Upper lobe of right lung (tissue), 1 donor: ENCODE data around the gene SMARCB1. TPM values are rescaled to one million over a fixed set of nuclear protein-coding genes. Genes with fewer than 3 reads are reported as not detected.

Source experiments
- ATAC-seq: fragments of 200-7000 bp; cut with Tn5 transposase; one replicate; pipeline ENCODE4 v1.9.1; 2020; ENCODE audit warnings: mild to moderate bottlenecking, moderate library complexity
- DNase-seq: peaks from one replicate; pipeline ENCODE4 v3.0.0-alpha.2; 2020
- H3K27ac ChIP-seq: fragments of 200-600 bp; one replicate; pipeline ENCODE4 v1.8.0; 2022
- H3K27me3 ChIP-seq: fragments of 200-600 bp; one replicate; pipeline ENCODE4 v1.8.0; 2022; ENCODE audit warnings: mild to moderate bottlenecking
- H3K36me3 ChIP-seq: fragments of 200-600 bp; one replicate; pipeline ENCODE4 v1.8.0; 2022
- H3K4me1 ChIP-seq: fragments of 200-600 bp; one replicate; pipeline ENCODE4 v1.8.0; 2022
- H3K4me3 ChIP-seq: fragments of 200-600 bp; one replicate; pipeline ENCODE4 v1.8.0; 2022; ENCODE audit warnings: mild to moderate bottlenecking
- H3K9me3 ChIP-seq: fragments of 200-600 bp; one replicate; pipeline ENCODE4 v1.8.0; 2022
- intact Hi-C: fragments of 100-400 bp; cut with DNase I; formaldehyde crosslinking; loops from one replicate; pipeline ENCODE4 v1.11.0; 2022
- total RNA-seq: library from RNA; stranded (reverse); fragmentation: NEBNext Ultra II Directional; extraction: Animal tissue kit (Norgen Biotek cat#: 25700); gene quantifications from one replicate; pipeline ENCODE4 v1.2.1, GENCODE V29; 2021
- TF ChIP-seq, protein P1 (sequence below): fragments of 200-600 bp; IDR thresholded peaks from one replicate; pipeline ENCODE4 v1.8.0; 2022; ENCODE audit warnings: antibody characterized with exemption
- donor health status: DM: no; HTN: yes; CAD: no; lungs with severe emphysema.

Gene SMARCB1
- total RNA-seq, 1 donor from 2014 or later: 59.6 TPM

- Histone ChIP-seq H3K27me3 (no peaks in the 10 kb centered on the region), H3K36me3 (no peaks in the 10 kb centered on the region), H3K4me1 (peaks cover 9% of the 10 kb centered on the region), H3K9me3 (no peaks in the 10 kb centered on the region), H3K4me3 (no peak overlapping the region), H3K27ac (no peak overlapping the region)
- ATAC-seq (no peak), DNase-seq (no peak)
- TF ChIP-seq, protein P1, sequence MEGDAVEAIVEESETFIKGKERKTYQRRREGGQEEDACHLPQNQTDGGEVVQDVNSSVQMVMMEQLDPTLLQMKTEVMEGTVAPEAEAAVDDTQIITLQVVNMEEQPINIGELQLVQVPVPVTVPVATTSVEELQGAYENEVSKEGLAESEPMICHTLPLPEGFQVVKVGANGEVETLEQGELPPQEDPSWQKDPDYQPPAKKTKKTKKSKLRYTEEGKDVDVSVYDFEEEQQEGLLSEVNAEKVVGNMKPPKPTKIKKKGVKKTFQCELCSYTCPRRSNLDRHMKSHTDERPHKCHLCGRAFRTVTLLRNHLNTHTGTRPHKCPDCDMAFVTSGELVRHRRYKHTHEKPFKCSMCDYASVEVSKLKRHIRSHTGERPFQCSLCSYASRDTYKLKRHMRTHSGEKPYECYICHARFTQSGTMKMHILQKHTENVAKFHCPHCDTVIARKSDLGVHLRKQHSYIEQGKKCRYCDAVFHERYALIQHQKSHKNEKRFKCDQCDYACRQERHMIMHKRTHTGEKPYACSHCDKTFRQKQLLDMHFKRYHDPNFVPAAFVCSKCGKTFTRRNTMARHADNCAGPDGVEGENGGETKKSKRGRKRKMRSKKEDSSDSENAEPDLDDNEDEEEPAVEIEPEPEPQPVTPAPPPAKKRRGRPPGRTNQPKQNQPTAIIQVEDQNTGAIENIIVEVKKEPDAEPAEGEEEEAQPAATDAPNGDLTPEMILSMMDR: no peak
- intact Hi-C loops: loop anchor here (10.0 kb wide), 1 partner anchor 70 kb away; no protein-coding TSS in a partner anchor
Measured at GRCh38 chr22:23774114-23774921, 12.4 kb upstream of the SMARCB1 start.

GRCh38 chr22:23774922-23775436 lies 11.8 kb upstream of the SMARCB1 start:
- Histone ChIP-seq H3K36me3 (no peaks in the 10 kb centered on the region), H3K4me1 (peaks cover 9% of the 10 kb centered on the region), H3K27ac (no peak overlapping the region), H3K27me3 (no peaks in the 10 kb centered on the region), H3K4me3 (no peak overlapping the region), H3K9me3 (no peaks in the 10 kb centered on the region)
- no peak for DNase-seq
- TF ChIP-seq, protein P1: no peak
- intact Hi-C loops: loop anchor here (10.0 kb wide), 1 partner anchor 70 kb away; no protein-coding TSS in a partner anchor
- ATAC-seq: no peak

- Histone ChIP-seq H3K9me3 (no peaks in the 10 kb centered on the region), H3K27me3 (no peaks in the 10 kb centered on the region), H3K4me1 (peaks cover 9% of the 10 kb centered on the region), H3K36me3 (no peaks in the 10 kb centered on the region), H3K27ac (no peak overlapping the region), H3K4me3 (no peak overlapping the region)
- TF ChIP-seq, protein P1: no peak
- ATAC-seq: no peak
- no peak for DNase-seq
- intact Hi-C loops: loop anchor here (10.0 kb wide), 1 partner anchor 69 kb away; no protein-coding TSS in a partner anchor
Measured at GRCh38 chr22:23775779-23776375, 10.9 kb upstream of the SMARCB1 start.

DNA sequence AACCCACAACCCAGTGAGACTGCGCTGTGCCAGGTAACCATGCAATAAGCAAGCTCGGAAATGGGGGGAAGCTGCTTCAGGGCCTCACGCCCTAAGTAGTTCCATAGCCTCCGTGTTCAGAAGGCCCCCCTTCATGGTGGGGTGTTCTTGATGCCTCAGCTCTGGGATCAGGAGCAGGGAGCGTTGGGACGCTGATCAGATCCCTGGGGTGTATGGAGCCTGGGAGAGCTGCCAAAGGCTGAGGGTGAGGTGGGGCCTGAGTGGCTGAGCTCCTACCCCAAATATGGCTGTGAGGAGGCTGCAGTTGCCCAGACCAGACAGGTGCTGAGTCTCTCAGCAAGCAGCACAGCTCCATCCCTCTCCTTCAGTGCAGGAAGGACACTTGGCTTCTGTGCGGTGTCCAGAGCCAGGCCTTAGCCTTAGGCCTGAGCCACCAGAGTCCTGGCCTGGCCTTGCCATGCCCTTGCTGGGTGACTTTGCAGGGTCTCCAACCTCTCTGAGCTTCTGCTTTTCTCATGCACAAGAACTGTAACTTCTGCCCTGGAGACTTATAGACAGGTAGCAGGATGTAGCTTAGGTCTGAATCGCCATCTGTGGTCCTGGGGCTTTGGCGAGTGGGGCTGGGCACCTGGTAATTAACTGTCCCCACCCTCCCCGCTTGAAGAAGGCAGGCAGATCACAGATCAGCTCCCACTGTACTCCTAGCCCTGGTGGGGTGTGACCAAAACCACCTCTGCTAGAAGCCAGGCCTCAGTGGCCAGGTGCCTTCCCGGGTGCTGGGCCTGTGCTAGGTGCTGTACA lies 8.8 kb upstream of the SMARCB1 start:
- no peak overlapping the region for H3K4me3 ChIP-seq
- H3K27ac ChIP-seq: no peak overlapping the region
- no peaks in the 10 kb centered on the region for H3K27me3 ChIP-seq
- no peaks in the 10 kb centered on the region for H3K9me3 ChIP-seq
- ATAC-seq (no peak), DNase-seq (no peak)
- TF ChIP-seq, protein P1: no peak
- no peaks in the 10 kb centered on the region for H3K36me3 ChIP-seq
- intact Hi-C loops: loop anchor here (10.0 kb wide), 1 partner anchor 67 kb away; no protein-coding TSS in a partner anchor
- H3K4me1 ChIP-seq: peaks cover 3% of the 10 kb centered on the region

DNA sequence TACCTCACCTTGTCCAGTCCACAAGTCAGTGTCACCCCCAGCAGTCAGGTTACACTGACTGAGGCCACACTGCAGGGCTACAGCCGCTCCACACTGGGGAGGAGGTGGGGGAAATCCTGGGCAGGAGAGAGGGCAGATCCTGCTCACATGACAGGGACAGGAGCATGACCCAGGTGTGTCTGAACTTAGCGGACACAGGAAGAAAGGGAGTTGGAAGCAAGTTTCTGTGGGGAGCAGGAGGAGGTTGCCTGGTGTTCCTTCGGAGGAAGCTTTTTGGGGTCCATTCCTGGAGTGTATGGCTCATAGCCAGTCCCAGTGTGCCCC lies 8.2 kb upstream of the SMARCB1 start:
- intact Hi-C loops: loop anchor here (10.0 kb wide), 1 partner anchor 66 kb away; no protein-coding TSS in a partner anchor
- no peaks in the 10 kb centered on the region for H3K36me3 ChIP-seq
- no peaks in the 10 kb centered on the region for H3K9me3 ChIP-seq
- H3K4me3 ChIP-seq: no peak overlapping the region
- H3K4me1 ChIP-seq: no peaks in the 10 kb centered on the region
- DNase-seq (no peak), ATAC-seq (no peak)
- TF ChIP-seq, protein P1: no peak
- no peaks in the 10 kb centered on the region for H3K27me3 ChIP-seq
- no peak overlapping the region for H3K27ac ChIP-seq
